Measurements from ENCODE around the gene CCDC110. TPM values are rescaled to one million over a fixed set of nuclear protein-coding genes. Genes with fewer than 3 reads are reported as not detected.

The CCDC110 gene
- total RNA-seq, 1 donor from 2014 or later: 0.67 TPM

DNA sequence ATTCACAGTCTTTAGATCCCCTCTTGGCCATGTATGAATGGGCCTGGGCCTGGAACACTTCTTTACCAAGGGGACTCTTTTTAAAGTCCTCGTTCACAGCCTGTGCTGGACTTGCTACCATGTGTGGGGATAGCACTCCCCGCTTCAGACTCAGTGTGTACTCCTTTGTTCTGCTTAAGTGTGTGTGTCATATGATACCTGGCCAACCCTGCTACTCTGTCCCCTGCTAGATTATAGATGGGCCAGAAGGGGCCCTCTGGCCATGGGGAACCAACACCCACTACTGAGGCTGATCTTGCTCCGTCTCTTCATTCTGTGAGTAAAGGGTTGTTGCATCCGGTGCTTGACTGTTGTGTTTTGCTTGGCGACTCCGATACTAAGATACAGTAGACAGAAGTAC, 8.0 kb downstream of the CCDC110 start:
- TF ChIP-seq CTCF (IDR thresholded peaks at IDR 0.05; ENCODE audit: unreplicated experiment): no peak
- peaks cover 3% of the 10 kb centered on the region for H3K27me3 Mint-ChIP-seq (ENCODE audit: unreplicated experiment)
- H3K27ac Mint-ChIP-seq (ENCODE audit: unreplicated experiment): no peak overlapping the region
- H3K36me3 Mint-ChIP-seq (ENCODE audit: low read depth, unreplicated experiment): no peaks in the 10 kb centered on the region
- DNase-seq (ENCODE audit: low spot score): no peak
- peaks cover 16% of the 10 kb centered on the region for H3K4me1 Mint-ChIP-seq (ENCODE audit: unreplicated experiment)
- no peak overlapping the region for H3K4me3 Mint-ChIP-seq (ENCODE audit: unreplicated experiment)
- H3K9me3 Mint-ChIP-seq (ENCODE audit: unreplicated experiment): no peaks in the 10 kb centered on the region

- no peak overlapping the region for H3K27ac Mint-ChIP-seq (ENCODE audit: unreplicated experiment)
- no peaks in the 10 kb centered on the region for H3K36me3 Mint-ChIP-seq (ENCODE audit: low read depth, unreplicated experiment)
- TF ChIP-seq CTCF (IDR thresholded peaks at IDR 0.05; ENCODE audit: unreplicated experiment): no peak
- H3K4me3 Mint-ChIP-seq (ENCODE audit: unreplicated experiment): no peak overlapping the region
- no peak for DNase-seq (ENCODE audit: low spot score)
- peaks cover 23% of the 10 kb centered on the region for H3K4me1 Mint-ChIP-seq (ENCODE audit: unreplicated experiment)
- H3K27me3 Mint-ChIP-seq (ENCODE audit: unreplicated experiment): peaks cover 3% of the 10 kb centered on the region
- H3K9me3 Mint-ChIP-seq (ENCODE audit: unreplicated experiment): no peaks in the 10 kb centered on the region
Measured at GRCh38 chr4:185461565-185461964, 10.0 kb downstream of the CCDC110 start.

GRCh38 chr4:185457136-185457535, 14.4 kb downstream of the CCDC110 start:
- no peak for DNase-seq (ENCODE audit: low spot score)
- Mint-ChIP-seq H3K4me1 (ENCODE audit: unreplicated experiment) (peaks cover 9% of the 10 kb centered on the region), H3K27me3 (ENCODE audit: unreplicated experiment) (no peaks in the 10 kb centered on the region), H3K9me3 (ENCODE audit: unreplicated experiment) (no peaks in the 10 kb centered on the region), H3K4me3 (ENCODE audit: unreplicated experiment) (no peak overlapping the region), H3K27ac (ENCODE audit: unreplicated experiment) (no peak overlapping the region), H3K36me3 (ENCODE audit: low read depth, unreplicated experiment) (no peaks in the 10 kb centered on the region)
- no peak for TF ChIP-seq CTCF (IDR thresholded peaks at IDR 0.05; ENCODE audit: unreplicated experiment)

DNA sequence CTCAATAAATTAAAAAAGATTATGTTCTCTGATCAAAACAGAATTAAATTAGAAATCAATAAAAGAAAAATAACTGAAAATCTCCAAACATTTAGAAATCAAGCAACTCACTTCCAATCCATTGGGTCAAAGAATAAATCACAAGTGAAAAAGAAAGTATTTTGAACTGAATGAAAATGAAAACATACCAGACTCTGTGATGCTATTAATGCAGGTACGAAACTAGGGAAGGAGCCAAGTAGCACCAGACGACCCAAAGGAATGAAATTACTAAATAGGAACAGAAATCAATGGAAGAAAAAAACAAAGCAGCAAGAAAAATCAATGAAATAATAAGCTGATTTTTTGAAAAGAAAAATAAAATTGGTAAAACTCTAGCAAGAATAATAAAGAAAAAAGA, 15.4 kb downstream of the CCDC110 start:
- Mint-ChIP-seq H3K27ac (ENCODE audit: unreplicated experiment) (no peak overlapping the region), H3K9me3 (ENCODE audit: unreplicated experiment) (no peaks in the 10 kb centered on the region), H3K4me3 (ENCODE audit: unreplicated experiment) (no peak overlapping the region), H3K27me3 (ENCODE audit: unreplicated experiment) (no peaks in the 10 kb centered on the region), H3K36me3 (ENCODE audit: low read depth, unreplicated experiment) (no peaks in the 10 kb centered on the region), H3K4me1 (ENCODE audit: unreplicated experiment) (peaks cover 10% of the 10 kb centered on the region)
- no peak for DNase-seq (ENCODE audit: low spot score)
- TF ChIP-seq CTCF (IDR thresholded peaks at IDR 0.05; ENCODE audit: unreplicated experiment): no peak

DNA sequence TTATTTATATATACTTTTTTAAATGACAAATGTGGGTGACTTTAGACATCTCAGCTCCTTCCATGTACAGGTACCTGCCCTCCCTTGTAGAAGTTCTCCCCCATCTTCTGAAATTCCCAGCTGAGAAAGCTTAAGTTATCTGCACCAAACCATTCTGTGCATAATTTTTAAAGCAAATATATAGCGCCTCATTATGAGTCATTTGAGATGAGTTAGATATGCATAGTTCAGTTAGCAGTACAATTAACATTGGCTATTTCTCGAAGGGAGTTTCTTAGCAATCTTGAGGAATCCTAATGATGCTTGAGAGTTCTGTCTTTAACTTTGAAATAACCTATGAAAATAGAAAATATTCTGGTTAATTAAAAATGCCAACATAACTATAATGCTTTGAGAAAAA, 26.3 kb downstream of the CCDC110 start:
- no peak for TF ChIP-seq CTCF (IDR thresholded peaks at IDR 0.05; ENCODE audit: unreplicated experiment)
- Mint-ChIP-seq H3K4me1 (ENCODE audit: unreplicated experiment) (no peaks in the 10 kb centered on the region), H3K4me3 (ENCODE audit: unreplicated experiment) (no peak overlapping the region), H3K27ac (ENCODE audit: unreplicated experiment) (no peak overlapping the region), H3K9me3 (ENCODE audit: unreplicated experiment) (no peaks in the 10 kb centered on the region), H3K27me3 (ENCODE audit: unreplicated experiment) (no peaks in the 10 kb centered on the region), H3K36me3 (ENCODE audit: low read depth, unreplicated experiment) (no peaks in the 10 kb centered on the region)
- no peak for DNase-seq (ENCODE audit: low spot score)

Measured in endothelial cell (in vitro differentiated cells).